NCI-H128 (cell line): Measurements from ENCODE around the gene MAOA.

ENCODE experiments used
- DNase-seq: peaks from one replicate; lab custom pipeline; 2025; ENCODE audit not compliant: unreplicated experiment; lab: John Stamatoyannopoulos, UW

Gene MAOA

GRCh38 chrX:43750248-43750676, 94.2 kb downstream of the MAOA start:
- no peak for DNase-seq

GRCh38 chrX:43753637-43754036, 97.5 kb downstream of the MAOA start:
- no peak for DNase-seq

- no peak for DNase-seq
Observed at GRCh38 chrX:43756076-43756475, 100.0 kb downstream of the MAOA start.

GRCh38 chrX:43758044-43758443, 101.9 kb downstream of the MAOA start:
- no peak for DNase-seq

- DNase-seq, result no peak
Observed at GRCh38 chrX:43785930-43786591, 130.0 kb downstream of the MAOA start.
